Measurements from ENCODE around the gene IL17C.

The IL17C gene

GRCh38 chr16:88613293-88613692 lies 25.1 kb upstream of the IL17C start:
- Histone ChIP-seq H3K9me2 (ENCODE audit: low read depth, low read length) (no peaks in the 10 kb centered on the region), H3K9ac (ENCODE audit: low read length) (no peak overlapping the region), H3K4me2 (ENCODE audit: low read length) (no peak overlapping the region), H3K27ac (ENCODE audit: low read depth, low read length, poor library complexity, severe bottlenecking) (no peak overlapping the region), H3K36me3 (ENCODE audit: insufficient read depth, low read length) (peaks cover 58% of the 10 kb centered on the region), H3K9me3 (ENCODE audit: low read length) (no peaks in the 10 kb centered on the region), H3F3A (ENCODE audit: insufficient read depth, low read length) (no peaks in the 10 kb centered on the region), H2AFZ (ENCODE audit: low read length) (no peak overlapping the region), H3K4me3 (ENCODE audit: low read depth, low read length, poor library complexity, severe bottlenecking) (no peak overlapping the region), H3K27me3 (ENCODE audit: insufficient read depth, low read length) (no peaks in the 10 kb centered on the region), H3K4me1 (ENCODE audit: insufficient read depth, low read length, severe bottlenecking) (no peaks in the 10 kb centered on the region), H4K20me1 (ENCODE audit: insufficient read depth, low read length) (no peaks in the 10 kb centered on the region), H3K79me2 (ENCODE audit: insufficient read depth, low read length) (no peaks in the 10 kb centered on the region)
- TF ChIP-seq EZH2 (IDR thresholded peaks at IDR 0.05; ENCODE audit: borderline replicate concordance, low read length): no peak
- TF ChIP-seq CTCF (IDR thresholded peaks at IDR 0.05; ENCODE audit: low read length): no peak

DNA sequence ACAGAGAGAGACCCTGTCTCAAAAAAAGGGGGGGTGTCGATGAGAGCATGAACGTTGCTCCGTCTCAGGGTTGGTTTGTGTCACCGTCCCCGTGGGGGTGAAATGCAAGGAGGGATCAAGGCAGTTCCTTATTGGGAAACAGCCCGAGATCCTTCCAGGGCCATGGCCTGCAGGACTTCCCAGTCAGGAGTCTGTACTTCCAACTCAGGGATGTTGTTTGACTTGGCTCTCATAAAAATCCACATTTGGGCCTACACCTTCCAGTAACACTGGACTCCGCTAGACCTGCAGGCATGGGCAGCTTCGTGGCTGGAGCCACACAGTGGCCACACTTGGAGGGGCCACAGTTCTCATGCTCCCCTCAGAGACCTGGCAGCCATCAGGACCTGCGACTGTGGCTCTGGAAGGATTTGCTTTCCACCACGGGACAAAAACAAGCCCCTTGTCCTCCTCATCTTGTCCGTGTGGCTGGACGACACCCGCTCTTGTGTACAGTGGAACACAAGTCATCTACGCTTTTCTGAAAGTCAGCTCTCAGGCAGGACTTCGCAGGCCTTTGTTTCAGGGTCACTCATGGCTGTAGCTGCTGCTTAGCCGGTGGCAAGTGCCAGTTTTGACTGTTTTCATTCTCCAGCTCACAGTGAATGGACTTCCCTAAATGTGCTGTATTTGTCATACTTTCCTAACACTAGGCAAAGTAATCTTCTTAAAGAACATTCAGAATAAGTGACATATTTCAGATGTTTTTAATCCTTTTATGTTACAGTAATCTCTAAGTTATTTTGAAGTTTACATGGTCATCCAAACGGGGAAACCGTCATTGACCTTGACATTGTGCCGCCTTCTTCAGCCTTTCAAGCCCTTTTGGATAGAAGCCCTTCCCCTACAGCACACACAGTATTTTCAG lies 24.2 kb upstream of the IL17C start:
- H3K9ac ChIP-seq (ENCODE audit: low read length): no peak overlapping the region
- H3K36me3 ChIP-seq (ENCODE audit: insufficient read depth, low read length): peaks cover 52% of the 10 kb centered on the region
- H3K9me2 ChIP-seq (ENCODE audit: low read depth, low read length): no peaks in the 10 kb centered on the region
- H3K27me3 ChIP-seq (ENCODE audit: insufficient read depth, low read length): no peaks in the 10 kb centered on the region
- no peak overlapping the region for H2AFZ ChIP-seq (ENCODE audit: low read length)
- no peaks in the 10 kb centered on the region for H3K79me2 ChIP-seq (ENCODE audit: insufficient read depth, low read length)
- no peaks in the 10 kb centered on the region for H4K20me1 ChIP-seq (ENCODE audit: insufficient read depth, low read length)
- no peaks in the 10 kb centered on the region for H3K4me1 ChIP-seq (ENCODE audit: insufficient read depth, low read length, severe bottlenecking)
- no peak overlapping the region for H3K27ac ChIP-seq (ENCODE audit: low read depth, low read length, poor library complexity, severe bottlenecking)
- H3F3A ChIP-seq (ENCODE audit: insufficient read depth, low read length): no peaks in the 10 kb centered on the region
- H3K4me2 ChIP-seq (ENCODE audit: low read length): no peak overlapping the region
- no peaks in the 10 kb centered on the region for H3K9me3 ChIP-seq (ENCODE audit: low read length)
- H3K4me3 ChIP-seq (ENCODE audit: low read depth, low read length, poor library complexity, severe bottlenecking): no peak overlapping the region
- TF ChIP-seq EZH2 (IDR thresholded peaks at IDR 0.05; ENCODE audit: borderline replicate concordance, low read length) (no peak), CTCF (IDR thresholded peaks at IDR 0.05; ENCODE audit: low read length) (no peak)

GRCh38 chr16:88614818-88615580 lies 23.4 kb upstream of the IL17C start:
- no peaks in the 10 kb centered on the region for H3K4me1 ChIP-seq (ENCODE audit: insufficient read depth, low read length, severe bottlenecking)

More at GRCh38 chr16:88614818-88615580, 23.4 kb upstream of the IL17C start:
- H4K20me1 ChIP-seq (ENCODE audit: insufficient read depth, low read length): no peaks in the 10 kb centered on the region
- TF ChIP-seq EZH2 (IDR thresholded peaks at IDR 0.05; ENCODE audit: borderline replicate concordance, low read length) (no peak), CTCF (IDR thresholded peaks at IDR 0.05; ENCODE audit: low read length) (no peak)
- H2AFZ ChIP-seq (ENCODE audit: low read length): no peak overlapping the region
- no peaks in the 10 kb centered on the region for H3K9me3 ChIP-seq (ENCODE audit: low read length)
- no peak overlapping the region for H3K4me2 ChIP-seq (ENCODE audit: low read length)
- no peaks in the 10 kb centered on the region for H3F3A ChIP-seq (ENCODE audit: insufficient read depth, low read length)
- no peak overlapping the region for H3K4me3 ChIP-seq (ENCODE audit: low read depth, low read length, poor library complexity, severe bottlenecking)
- no peak overlapping the region for H3K9ac ChIP-seq (ENCODE audit: low read length)
- H3K9me2 ChIP-seq (ENCODE audit: low read depth, low read length): no peaks in the 10 kb centered on the region
- H3K79me2 ChIP-seq (ENCODE audit: insufficient read depth, low read length): no peaks in the 10 kb centered on the region
- H3K27ac ChIP-seq (ENCODE audit: low read depth, low read length, poor library complexity, severe bottlenecking): no peak overlapping the region
- H3K27me3 ChIP-seq (ENCODE audit: insufficient read depth, low read length): no peaks in the 10 kb centered on the region
- peaks cover 54% of the 10 kb centered on the region for H3K36me3 ChIP-seq (ENCODE audit: insufficient read depth, low read length)
